Thyroid gland (tissue), 4 donors: ENCODE measurements around the gene B9D1. TPM values are rescaled to one million over a fixed set of nuclear protein-coding genes. Genes with fewer than 3 reads are reported as not detected.

ENCODE experiments used
- DNase-seq, 2 donors: peaks; one replicate each; pipeline ENCODE4 v3.0.0-alpha.2; 2019
- H3K27ac ChIP-seq, 3 donors: fragments of 200-600 bp; sonication (generic); 1 replicate in 2 of 3; 2 replicates in 1 of 3; pipeline ENCODE4 v1.5.1; 2016 to 2019; ENCODE audit warnings: mild to moderate bottlenecking in 1 of 3, moderate library complexity in 1 of 3
- H3K27me3 ChIP-seq: fragments of 200-600 bp; sonication (generic); one replicate; pipeline ENCODE4 v1.5.1; 2019
- H3K36me3 ChIP-seq, 2 donors: fragments of 200-600 bp; sonication (generic); one replicate each; pipeline ENCODE4 v1.5.1; 2016 to 2019
- H3K4me1 ChIP-seq, 2 donors: fragments of 200-600 bp; sonication (generic); one replicate each; pipeline ENCODE4 v1.5.1; 2017 to 2019
- H3K4me3 ChIP-seq, 3 donors: fragments of 200-600 bp; sonication (generic); replicated peaks in 1 of 3; 1 replicate in 2 of 3; 2 replicates in 1 of 3; pipeline ENCODE4 v1.5.1; 2016; ENCODE audit warnings: mild to moderate bottlenecking in 1 of 3
- H3K9me3 ChIP-seq: fragments of 200-600 bp; sonication (generic); one replicate; pipeline ENCODE4 v1.5.1; 2017
- CTCF ChIP-seq, 6 experiments: fragments of 200-600 bp in 3 of 6; fragments of 450-650 bp in 3 of 6; sonication (generic) in 3 of 6; IDR thresholded peaks; one replicate each; pipeline ENCODE4 v1.5.1; 2016 to 2019; ENCODE audit warnings: antibody characterized with exemption in 6 of 6, mild to moderate bottlenecking in 2 of 6, inconsistent platforms in 1 of 6, moderate library complexity in 1 of 6
- POLR2A ChIP-seq, 2 donors: fragments of 450-650 bp; IDR thresholded peaks; one replicate each; pipeline ENCODE4 v1.6.1; 2017; ENCODE audit warnings: antibody characterized with exemption in 2 of 2, mild to moderate bottlenecking in 2 of 2, moderate library complexity in 1 of 2
- WGBS, 2 donors: methylation state at CpG; one replicate each; pipeline ENCODE4 v1.1.5; 2017; 5-methylcytosine and 5-hydroxymethylcytosine counted together
- intact Hi-C: fragments of 100-400 bp; cut with DNase I; formaldehyde crosslinking; loops from one replicate; pipeline ENCODE4 v1.15.1; 2023
- microRNA counts, 2 donors: library from miRNA; unstranded; fragments of <30 nt; microRNA quantifications; one replicate each; lab custom pipeline; 2016 to 2017
- microRNA-seq: library from miRNA; unstranded; fragments of <30 nt; microRNA quantifications from one replicate; pipeline ENCODE4, GENCODE V29; 2016
- small RNA-seq: library from RNA; depleted of rRNA; stranded (forward); fragments of <200 nt; gene quantifications from one replicate; pipeline ENCODE3, GENCODE V24; 2016
- total RNA-seq, 4 donors: library from RNA; depleted of rRNA; stranded (reverse); fragments of >200 nt; gene quantifications; one replicate each; pipeline ENCODE4 v1.2.3, GENCODE V29; 2016

The B9D1 gene
- total RNA-seq, 4 donors from 2014 or later, result 45.0 to 104 (median 90.3) TPM

GRCh38 chr17:19296786-19297778 lies 65.4 kb downstream of the B9D1 start:
- no peak for DNase-seq
- no peak for TF ChIP-seq CTCF (IDR thresholded peaks at IDR 0.05)
- TF ChIP-seq POLR2A (IDR thresholded peaks at IDR 0.05), result no peak
- no peak overlapping the region for H3K4me3 ChIP-seq
- no peak overlapping the region for H3K27ac ChIP-seq
- H3K36me3 ChIP-seq, result no peaks in the 10 kb centered on the region
- peaks cover 32 to 47% of the 10 kb centered on the region in 2 donors for H3K4me1 ChIP-seq
- WGBS, 2 donors, result 83 to 84% methylated on average over 11 of the region's 11 CpGs
- no peaks in the 10 kb centered on the region for H3K27me3 ChIP-seq
- H3K9me3 ChIP-seq, result no peaks in the 10 kb centered on the region
- intact Hi-C loops, result no loop called here

- Histone ChIP-seq H3K4me1 (peaks cover 29 to 47% of the 10 kb centered on the region in 2 donors), H3K27me3 (no peaks in the 10 kb centered on the region)
- intact Hi-C loops, result no loop called here
These were observed 66.9 kb downstream of the B9D1 start for GRCh38 chr17:19295473-19296135.

GRCh38 chr17:19294443-19294842 lies 68.1 kb downstream of the B9D1 start:
- intact Hi-C loops, result no loop called here
- Histone ChIP-seq H3K4me3 (no peak overlapping the region), H3K27ac (no peak overlapping the region), H3K4me1 (peaks cover 37 to 55% of the 10 kb centered on the region in 2 donors), H3K9me3 (no peaks in the 10 kb centered on the region), H3K27me3 (no peaks in the 10 kb centered on the region), H3K36me3 (no peaks in the 10 kb centered on the region)
- WGBS, 2 donors, result 92 to 94% methylated on average over 3 of the region's 3 CpGs
- no peak for DNase-seq
- TF ChIP-seq CTCF (IDR thresholded peaks at IDR 0.05) (no peak), POLR2A (IDR thresholded peaks at IDR 0.05) (no peak)

More at GRCh38 chr17:19295473-19296135, 66.9 kb downstream of the B9D1 start:
- TF ChIP-seq POLR2A (IDR thresholded peaks at IDR 0.05) (no peak), CTCF (IDR thresholded peaks at IDR 0.05) (no peak)
- Histone ChIP-seq H3K4me3 (no peak overlapping the region), H3K27ac (no peak overlapping the region), H3K9me3 (no peaks in the 10 kb centered on the region), H3K36me3 (no peaks in the 10 kb centered on the region)
- 75 to 87% methylated on average over 8 of the region's 8 CpGs for WGBS, 2 donors
- no peak for DNase-seq

MicroRNAs encoded within 50 kb of the gene (microRNA counts, 767-probe panel; counts per million panel counts)
- 1,776 to 3,189 counts per million in 2 donors for microRNA hsa-miR-1180 (lab: Ali Mortazavi, UCI)

Small RNAs within 50 kb of the gene (microRNA-seq; reads per million reads assigned to microRNA genes)
- 1,525 reads per million, percentile 85 among the genes with 10 or more reads in this experiment for gene MIR1180

Small RNAs within 50 kb of the gene (small RNA-seq; reads per million reads assigned to genes)
- 3.0 reads per million, percentile 74 among the genes with 10 or more reads in this experiment for gene MIR1180

Other genes starting within 250 kb of the B9D1 start
- 1 to 10 TPM; 1.3 to 6.7 (median 4.0) TPM for gene GRAPL, start 235.1 kb downstream of the B9D1 start, total RNA-seq
- gene EPN2, start 125.4 kb downstream of the B9D1 start, total RNA-seq, result 10 to 100 TPM; 21.8 to 32.3 (median 24.7) TPM
- 10 to 100 TPM; 22.4 to 46.5 (median 31.3) TPM for gene MAPK7, start 15.8 kb upstream of the B9D1 start, total RNA-seq
- gene MFAP4, start 24.5 kb upstream of the B9D1 start, total RNA-seq, result 100 to 1,000 TPM in 1 of 4 donors, 10 to 100 TPM in 3; 12.6 to 105 (median 53.5) TPM
- gene RNF112, start 48.5 kb upstream of the B9D1 start, total RNA-seq, result 1 to 10 TPM in 3 of 4 donors, under 1 TPM in 1; 0.83 to 3.5 (median 2.2) TPM
- gene SLC47A1, start 171.1 kb upstream of the B9D1 start, total RNA-seq, result 10 to 100 TPM in 2 of 4 donors, 1 to 10 TPM in 2; 4.3 to 48.6 (median 11.8) TPM